GM19468 (cell line): ENCODE data around the gene PCDHGC3.
A peak's percentile ranks its signal among the peaks of the same experiment; 100 is the strongest.

Experiments
- ATAC-seq: cut with Tn5 transposase; IDR thresholded peaks from one replicate; pipeline ENCODE4 v1.9.1; 2021; ENCODE audit warnings: mild to moderate bottlenecking, moderate library complexity, moderate number of reproducible peaks; ENCODE audit not compliant: unreplicated experiment; ENCODE audit errors: extremely low read depth

Gene PCDHGC3

DNA sequence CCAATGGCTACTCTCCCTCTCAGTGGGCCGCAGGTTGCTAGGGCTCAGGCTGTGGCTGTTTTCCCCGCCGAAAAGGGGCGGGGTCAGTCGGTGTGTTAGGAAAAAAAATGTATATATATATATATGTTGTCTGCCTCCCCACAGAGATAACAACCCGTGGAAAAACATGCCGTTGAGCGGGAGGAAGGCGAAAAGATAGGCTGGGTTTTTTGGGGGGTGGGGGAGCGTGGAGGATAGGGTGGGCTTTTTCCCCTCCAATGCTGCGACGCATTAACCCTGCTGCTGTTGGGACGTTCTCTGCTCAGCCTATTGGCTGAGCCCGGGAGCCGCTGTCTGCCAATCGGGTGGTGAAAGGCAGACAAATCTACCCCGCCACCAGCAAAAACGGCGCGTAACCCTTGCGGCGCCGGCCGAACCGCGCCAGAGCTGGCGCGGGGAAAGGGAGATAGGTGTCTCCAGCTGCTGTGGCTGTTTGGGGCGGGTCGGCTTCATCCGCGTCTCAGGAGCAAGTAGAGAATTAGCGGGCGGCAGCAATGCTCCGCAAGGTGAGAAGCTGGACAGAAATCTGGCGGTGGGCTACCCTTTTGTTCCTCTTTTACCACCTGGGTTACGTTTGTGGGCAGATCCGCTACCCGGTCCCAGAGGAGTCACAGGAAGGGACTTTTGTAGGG is 9.0 kb downstream of the PCDHGC3 start, which contains the start of gene PCDHGC4:
Gene PCDHGC4 (plus strand): TSS at position 390 of the 671 bp plus-strand sequence. CDS start 144 bp downstream, at position 534.
- ATAC-seq: no peak

DNA sequence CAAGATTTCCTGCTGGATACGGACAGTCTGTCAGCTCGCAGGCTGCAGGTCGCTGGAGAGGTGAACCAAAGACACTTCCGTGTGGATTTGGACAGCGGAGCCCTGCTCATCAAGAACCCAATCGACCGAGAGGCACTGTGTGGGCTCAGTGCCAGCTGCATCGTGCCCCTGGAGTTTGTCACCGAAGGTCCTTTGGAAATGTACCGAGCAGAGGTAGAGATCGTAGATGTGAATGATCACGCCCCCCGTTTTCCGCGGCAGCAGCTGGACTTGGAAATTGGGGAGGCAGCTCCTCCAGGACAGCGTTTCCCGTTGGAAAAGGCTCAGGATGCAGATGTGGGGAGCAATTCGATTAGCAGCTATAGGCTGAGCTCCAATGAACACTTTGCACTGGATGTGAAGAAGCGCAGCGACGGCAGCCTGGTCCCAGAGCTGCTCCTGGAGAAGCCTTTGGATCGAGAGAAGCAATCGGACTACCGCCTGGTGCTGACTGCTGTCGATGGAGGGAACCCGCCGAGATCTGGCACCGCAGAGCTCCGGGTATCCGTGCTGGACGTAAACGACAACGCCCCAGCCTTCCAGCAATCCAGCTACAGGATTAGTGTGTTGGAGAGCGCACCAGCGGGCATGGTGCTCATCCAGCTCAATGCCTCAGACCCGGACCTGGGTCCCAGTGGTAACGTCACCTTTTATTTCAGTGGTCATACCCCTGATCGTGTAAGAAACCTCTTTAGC is 9.7 kb downstream of the PCDHGC3 start:
- ATAC-seq: no peak

DNA sequence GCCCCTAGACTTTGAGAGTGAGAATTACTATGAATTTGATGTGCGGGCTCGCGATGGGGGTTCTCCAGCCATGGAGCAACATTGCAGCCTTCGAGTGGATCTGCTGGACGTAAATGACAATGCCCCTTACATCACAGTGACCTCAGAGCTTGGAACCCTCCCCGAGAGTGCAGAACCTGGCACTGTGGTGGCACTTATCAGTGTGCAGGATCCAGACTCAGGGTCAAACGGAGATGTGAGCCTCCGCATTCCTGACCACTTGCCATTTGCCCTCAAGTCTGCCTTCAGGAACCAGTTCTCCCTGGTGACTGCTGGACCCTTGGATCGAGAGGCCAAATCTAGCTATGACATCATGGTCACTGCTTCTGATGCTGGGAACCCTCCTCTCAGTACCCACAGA is 10.3 kb downstream of the PCDHGC3 start:
- ATAC-seq: no peak

DNA sequence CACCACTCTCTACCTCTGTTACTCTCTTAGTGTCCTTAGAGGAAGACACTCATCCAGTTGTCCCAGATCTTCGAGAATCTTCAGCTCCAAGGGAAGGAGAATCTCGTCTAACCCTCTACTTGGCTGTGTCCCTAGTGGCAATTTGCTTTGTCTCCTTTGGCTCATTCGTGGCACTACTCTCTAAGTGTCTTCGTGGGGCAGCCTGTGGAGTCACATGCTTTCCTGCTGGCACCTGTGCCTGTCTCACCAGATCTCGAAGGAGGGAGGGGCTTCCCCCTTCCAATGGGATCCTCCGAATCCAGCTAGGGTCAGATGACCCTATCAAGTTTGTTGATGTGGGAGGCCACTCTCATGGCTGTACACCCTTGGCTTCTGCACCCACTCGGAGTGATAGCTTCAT is 11.4 kb downstream of the PCDHGC3 start:
- ATAC-seq: no peak

DNA sequence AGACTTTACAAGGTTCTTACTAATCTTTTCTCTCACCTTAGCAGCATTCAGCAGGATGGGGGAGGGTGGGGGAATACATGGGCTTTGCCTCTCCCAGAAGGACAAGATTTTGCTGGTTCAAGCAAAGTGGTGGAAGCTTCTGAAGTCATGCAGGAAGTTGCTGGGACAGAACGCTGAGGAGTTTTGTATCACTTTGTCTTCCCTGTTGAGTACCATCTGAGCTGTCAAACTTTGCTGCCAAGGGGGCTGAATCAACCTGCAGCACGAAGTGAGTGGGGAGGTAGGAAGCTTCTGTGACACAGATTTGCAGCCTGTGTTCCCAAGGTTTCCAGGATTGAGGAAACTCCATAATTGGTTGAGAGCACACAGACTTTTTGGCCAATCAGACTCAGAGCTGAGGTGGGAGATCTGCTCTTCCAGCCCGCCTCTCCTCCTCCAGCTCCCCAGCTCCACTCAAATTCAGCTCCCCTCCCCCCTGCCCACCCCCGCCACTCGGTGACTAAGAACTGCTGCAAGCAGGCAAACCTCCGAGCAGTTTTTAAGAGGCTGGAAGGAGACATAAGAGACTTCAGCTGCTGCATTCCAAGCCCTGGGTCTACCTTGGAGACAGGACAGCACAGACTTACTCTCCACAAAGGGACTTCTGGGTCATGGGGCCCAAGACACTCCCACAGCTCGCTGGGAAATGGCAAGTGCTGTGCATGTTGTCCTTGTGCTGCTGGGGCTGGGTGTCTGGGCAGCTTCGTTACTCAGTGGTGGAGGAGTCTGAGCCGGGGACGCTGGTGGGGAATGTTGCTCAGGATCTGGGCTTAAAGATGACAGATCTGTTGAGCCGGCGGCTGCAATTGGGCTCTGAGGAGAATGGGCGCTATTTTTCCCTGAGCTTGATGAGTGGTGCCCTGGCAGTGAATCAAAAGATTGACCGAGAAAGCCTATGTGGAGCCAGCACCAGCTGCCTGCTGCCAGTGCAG is 13.1 kb downstream of the PCDHGC3 start, which contains the start of gene PCDHGC5:
Gene PCDHGC5 (plus strand): TSS at position 491 of the 971 bp plus-strand sequence. CDS start 160 bp downstream, at position 651.
- ATAC-seq: no peak

DNA sequence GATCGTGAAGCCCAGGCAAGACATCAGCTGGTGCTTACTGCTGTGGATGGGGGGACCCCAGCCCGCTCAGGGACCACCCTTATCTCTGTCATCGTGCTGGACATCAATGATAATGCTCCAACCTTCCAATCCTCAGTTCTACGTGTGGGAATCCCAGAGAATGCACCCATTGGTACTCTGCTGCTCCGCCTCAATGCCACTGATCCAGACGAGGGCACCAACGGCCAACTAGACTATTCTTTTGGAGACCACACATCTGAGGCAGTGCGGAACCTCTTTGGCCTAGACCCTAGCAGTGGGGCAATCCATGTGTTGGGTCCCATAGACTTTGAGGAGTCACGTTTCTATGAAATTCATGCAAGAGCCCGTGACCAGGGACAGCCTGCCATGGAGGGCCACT is 14.1 kb downstream of the PCDHGC3 start:
- no peak for ATAC-seq

DNA sequence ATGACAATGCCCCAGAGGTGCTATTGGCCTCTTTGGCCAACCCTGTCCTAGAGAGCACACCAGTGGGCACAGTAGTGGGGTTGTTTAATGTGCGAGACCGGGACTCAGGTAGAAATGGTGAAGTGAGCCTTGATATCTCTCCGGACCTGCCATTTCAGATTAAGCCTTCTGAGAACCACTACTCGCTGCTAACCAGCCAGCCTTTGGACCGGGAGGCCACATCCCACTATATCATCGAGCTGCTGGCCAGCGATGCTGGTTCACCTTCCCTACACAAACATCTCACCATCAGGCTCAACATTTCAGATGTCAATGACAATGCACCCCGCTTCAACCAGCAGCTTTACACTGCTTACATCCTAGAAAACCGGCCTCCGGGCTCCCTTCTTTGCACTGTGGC is 14.5 kb downstream of the PCDHGC3 start:
- no peak for ATAC-seq

DNA sequence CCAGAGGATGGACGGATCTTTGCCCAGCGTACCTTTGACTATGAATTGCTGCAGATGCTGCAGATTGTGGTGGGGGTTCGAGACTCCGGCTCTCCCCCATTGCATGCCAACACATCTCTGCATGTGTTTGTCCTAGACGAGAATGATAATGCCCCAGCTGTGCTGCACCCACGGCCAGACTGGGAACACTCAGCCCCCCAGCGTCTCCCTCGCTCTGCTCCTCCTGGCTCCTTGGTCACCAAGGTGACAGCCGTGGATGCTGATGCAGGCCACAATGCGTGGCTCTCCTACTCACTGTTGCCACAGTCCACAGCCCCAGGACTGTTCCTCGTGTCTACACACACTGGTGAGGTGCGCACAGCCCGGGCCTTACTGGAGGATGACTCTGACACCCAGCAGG is 15.0 kb downstream of the PCDHGC3 start:
- ATAC-seq: no peak

DNA sequence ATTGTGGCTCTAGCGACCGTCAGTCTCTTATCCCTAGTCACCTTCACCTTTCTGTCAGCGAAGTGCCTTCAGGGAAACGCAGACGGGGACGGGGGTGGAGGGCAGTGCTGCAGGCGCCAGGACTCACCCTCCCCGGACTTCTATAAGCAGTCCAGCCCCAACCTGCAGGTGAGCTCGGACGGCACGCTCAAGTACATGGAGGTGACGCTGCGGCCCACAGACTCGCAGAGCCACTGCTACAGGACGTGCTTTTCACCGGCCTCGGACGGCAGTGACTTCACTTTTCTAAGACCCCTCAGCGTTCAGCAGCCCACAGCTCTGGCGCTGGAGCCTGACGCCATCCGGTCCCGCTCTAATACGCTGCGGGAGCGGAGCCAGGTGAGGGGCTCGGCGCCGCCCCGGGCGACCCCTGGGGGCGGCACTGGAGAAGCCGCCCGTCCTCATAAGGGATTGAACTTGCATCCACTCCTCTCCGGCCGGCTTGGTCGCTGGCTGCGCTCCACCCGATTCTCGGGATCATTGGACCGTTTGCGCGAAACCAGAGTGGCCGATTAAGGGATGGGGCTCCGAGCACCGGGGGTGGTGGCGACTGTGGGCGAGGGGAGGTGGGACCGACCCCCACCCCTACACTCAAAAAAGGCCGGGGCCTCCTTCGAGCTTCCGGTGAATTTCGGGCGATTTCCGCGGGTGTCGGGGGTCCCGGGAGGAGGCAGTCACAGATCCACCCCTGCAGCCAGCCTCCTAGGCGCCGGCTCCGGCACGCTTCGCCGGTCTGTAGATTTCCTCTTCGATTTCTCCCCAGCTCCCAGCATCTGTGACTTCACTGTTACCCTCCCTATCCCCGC is 15.8 kb downstream of the PCDHGC3 start:
- ATAC-seq: no peak

DNA sequence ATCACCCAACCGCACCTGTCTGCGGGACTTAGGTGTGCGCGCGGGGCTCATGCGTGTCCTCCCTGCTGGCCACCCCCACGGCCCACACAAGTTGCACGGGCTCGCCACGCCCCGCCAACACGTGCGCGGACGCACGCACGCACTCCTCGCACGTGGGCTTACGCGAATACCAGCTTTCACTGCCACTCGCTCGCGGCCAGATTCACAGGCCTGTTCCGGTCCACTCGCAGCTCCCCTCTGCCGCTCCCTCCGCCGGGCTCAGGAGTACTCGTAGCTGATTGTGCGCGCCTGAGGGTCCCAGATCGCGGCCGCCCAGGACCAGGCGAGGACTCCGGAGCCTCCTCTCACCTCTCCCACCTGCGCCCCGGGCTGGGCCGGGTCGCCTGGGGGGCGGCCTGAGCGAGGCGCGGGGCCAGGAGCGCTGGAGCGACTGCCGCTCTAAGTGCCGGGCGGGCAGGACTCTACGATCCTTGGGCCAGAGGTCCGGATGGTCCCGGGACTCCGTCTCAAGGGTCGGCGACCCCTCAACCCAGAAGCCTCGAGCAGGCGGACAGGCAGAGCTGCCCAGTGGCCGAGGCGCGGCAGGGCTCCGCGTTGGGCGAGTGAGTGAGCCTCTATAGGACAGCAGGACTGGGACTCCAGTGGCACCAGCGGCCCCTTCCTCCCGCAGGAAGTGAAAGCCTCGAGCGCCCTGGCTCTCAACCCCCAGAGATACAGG is 16.6 kb downstream of the PCDHGC3 start:
- peak; percentile 35 for ATAC-seq

DNA sequence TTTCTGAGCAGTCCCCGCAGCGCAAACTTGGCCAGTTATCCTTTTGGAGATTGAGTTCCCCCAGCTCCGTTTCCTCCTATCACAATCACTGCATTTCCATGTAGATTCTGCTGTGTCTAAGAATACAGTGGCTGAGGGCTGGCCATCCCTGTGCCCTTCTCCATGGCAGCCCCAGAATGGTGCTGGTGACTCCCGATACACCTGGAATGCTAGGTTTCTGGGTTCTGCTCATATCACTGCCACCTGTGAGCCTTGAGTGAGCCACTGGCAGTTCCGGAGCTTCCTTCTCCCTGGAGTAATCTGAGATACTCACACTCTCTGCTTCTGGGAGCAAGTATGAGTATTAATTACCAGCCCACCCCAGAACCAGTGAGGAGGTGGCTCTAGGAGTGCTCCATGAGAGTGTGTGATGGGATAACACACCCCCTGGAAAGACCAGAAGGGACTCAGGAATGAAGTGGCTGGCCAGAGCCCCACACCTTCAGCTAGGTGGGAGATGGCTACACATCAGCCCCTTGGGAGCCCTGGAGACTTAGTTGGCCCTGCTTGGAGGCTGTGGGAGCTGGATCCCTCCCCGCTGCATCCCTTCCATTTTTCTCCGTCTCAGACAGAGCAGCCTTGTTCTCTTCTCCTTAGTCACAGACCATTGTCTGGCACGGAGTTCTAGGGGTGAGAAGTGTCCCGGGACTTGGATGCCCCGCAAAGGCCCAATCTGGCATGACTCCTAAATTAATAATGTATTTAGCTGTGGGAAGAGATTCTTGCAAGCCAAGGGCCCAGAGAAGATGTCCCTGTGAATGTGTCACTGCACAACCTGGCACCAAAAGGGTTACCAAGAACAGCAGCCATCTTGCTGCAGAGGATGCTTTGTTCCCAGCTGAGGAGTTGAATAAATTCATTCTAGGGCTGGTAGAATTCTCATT is 18.0 kb downstream of the PCDHGC3 start:
- ATAC-seq: no peak

DNA sequence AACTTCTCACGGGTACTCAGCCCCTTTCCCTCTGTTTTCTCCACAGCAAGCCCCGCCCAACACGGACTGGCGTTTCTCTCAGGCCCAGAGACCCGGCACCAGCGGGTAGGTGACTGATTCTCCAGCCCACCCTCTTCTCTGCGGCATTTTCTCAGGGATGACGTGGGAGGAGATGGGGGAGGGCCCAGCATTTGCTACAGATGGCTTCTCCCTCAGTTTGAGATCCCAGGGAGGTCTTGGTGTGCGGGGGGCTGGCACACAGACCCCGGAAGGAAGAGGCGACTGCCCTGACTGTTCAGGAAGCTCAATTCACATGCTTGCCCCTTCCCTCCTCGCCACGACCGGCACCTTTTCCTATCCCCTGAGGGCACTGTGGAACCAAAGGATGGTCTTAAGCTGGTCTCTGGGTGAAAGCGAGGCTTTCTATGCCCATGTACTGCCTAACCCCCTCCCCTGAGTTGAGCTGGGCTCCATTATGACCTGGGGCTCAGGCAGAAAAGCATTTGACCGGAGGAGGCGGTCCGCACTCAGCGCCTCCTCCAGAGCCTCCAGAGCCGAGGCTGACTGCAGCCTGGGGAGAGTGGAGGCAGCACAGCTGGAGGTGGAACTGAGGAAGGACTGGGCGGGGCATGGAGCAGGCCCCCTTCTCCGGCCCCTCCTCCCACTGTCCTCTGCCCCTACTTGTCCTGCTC is 19.1 kb downstream of the PCDHGC3 start:
- ATAC-seq: no peak

DNA sequence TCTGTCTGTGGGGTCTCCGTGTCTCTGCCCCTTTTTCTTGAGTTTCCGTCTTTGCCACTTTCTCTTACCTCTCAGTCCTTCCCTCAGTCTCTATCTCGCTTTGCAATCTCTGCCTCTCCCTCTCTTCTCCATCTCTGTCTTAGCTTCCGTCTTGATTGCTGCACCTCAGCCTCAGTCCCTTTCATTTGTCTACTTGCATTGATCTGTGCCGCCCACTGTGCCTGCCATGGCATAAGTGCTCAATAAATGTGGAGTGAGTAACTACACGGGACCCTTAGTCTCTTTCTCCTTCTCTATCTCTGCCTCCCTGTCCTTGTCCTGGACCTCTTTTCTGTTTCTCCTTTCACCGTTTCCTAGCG is 19.7 kb downstream of the PCDHGC3 start:
- no peak for ATAC-seq

DNA sequence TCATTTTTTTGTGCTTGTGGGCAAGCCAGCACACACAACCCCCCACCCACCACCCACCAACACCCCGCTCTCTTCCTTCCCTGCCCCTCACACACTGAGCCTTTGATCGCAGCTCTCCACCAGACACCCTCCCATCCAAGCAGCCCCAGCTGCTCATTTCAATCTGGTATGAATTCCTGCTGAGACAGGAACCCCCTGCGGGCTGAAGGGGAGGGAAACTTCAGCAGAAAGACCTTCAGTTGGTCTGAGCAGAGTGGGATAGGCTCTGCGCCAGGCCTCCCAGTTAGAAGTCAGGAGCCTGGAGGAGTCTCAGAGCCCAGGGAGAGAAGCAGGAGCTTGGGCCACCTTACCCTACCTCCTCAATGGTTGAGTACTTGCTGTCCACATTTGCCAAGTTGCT is 20.3 kb downstream of the PCDHGC3 start:
- ATAC-seq: no peak

DNA sequence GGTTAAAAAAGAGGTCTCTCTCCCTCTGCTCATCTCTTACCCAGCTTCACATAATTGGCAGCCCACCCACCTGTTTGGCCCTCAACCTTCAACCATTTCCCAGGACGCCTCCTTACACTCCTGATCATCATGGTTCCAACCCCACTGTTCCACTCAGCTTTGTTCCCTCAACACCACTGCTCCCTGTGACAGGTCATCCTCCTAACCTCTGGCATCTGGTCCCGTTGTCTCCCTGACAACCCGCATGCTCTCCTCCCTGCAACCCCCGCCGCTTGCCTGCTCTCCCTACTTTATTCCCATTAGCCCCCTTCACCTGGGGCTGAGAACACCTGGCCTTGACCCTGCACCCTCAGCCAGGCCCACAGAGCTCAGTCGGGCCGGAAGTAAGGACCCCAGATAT is 26.0 kb downstream of the PCDHGC3 start:
- ATAC-seq: no peak

DNA sequence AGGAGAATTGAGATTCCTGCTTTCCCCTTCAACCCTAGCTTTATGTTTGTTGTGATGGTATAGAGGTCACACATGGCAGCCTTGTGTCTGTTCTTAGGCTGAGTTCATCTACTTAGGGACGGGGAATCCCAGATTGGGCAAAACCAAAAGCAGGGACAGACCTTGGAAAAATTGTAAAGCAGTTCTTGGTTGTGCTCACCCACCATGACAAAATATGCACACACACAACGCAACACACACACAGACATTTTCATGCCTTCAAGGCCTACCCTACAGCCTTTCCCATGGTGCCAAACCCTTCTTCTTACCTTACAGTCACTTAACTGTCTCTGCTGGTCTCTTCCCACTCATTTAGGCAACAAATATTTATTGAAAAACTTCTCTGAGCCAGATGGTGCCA is 27.9 kb downstream of the PCDHGC3 start:
- no peak for ATAC-seq

DNA sequence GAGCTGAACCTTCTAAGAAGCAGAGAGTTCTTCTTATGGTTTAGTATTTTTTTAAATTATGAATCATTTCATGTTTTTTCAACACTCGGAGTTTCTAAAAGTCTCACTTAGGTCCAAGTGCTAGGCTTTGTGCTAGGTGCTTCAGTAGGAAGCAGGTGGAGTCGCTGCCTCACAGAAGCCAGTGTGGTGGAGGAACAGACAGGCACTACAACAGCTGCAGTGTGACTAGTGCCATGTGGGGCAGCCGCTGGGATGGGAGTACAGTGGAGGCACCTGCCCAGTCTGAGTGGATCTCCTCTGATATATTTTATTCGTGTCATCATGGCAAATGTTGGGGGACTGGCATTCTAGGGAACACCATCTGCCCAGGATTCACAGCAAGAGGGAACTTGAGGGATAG is 28.4 kb downstream of the PCDHGC3 start:
- no peak for ATAC-seq
